GM21360 (cell line): ENCODE results near the gene KIF6.

Experiments used
- ATAC-seq: cut with Tn5 transposase; IDR thresholded peaks from one replicate; pipeline ENCODE4 v1.9.1; 2021; ENCODE audit warnings: mild to moderate bottlenecking, moderate library complexity; ENCODE audit not compliant: unreplicated experiment

The KIF6 gene

GRCh38 chr6:39333644-39334438, 391.4 kb downstream of the KIF6 start:
- no peak for ATAC-seq

GRCh38 chr6:39330476-39330875, 394.7 kb downstream of the KIF6 start:
- no peak for ATAC-seq

GRCh38 chr6:39330057-39330456, 395.2 kb downstream of the KIF6 start:
- ATAC-seq: no peak

GRCh38 chr6:39328066-39328465, 397.1 kb downstream of the KIF6 start:
- ATAC-seq: no peak

GRCh38 chr6:39327507-39327906, 397.7 kb downstream of the KIF6 start:
- ATAC-seq: no peak

GRCh38 chr6:39322306-39322850, 402.8 kb downstream of the KIF6 start, which contains the start of gene KCNK16:
TSS of gene KCNK16 (minus strand) at chr6:39322702. CDS start at chr6:39322540, 162 bp downstream.
- no peak for ATAC-seq

- ATAC-seq: no peak
Observed at GRCh38 chr6:39321761-39322160, 403.4 kb downstream of the KIF6 start.

- ATAC-seq: no peak
Observed at GRCh38 chr6:39320363-39320984, 404.7 kb downstream of the KIF6 start.

- ATAC-seq: no peak
Observed at GRCh38 chr6:39319621-39320362, 405.4 kb downstream of the KIF6 start.

- ATAC-seq: no peak
Observed at GRCh38 chr6:39317256-39317655, 408.0 kb downstream of the KIF6 start.

GRCh38 chr6:39314273-39314795, 410.9 kb downstream of the KIF6 start, which contains the start of gene KCNK17:
TSS of gene KCNK17 (minus strand) at chr6:39314419. CDS start at chr6:39314320, 99 bp downstream.
- no peak for ATAC-seq

GRCh38 chr6:39313526-39314272, 411.5 kb downstream of the KIF6 start:
- ATAC-seq: no peak

- ATAC-seq: no peak
Observed at GRCh38 chr6:39312912-39313525, 412.2 kb downstream of the KIF6 start.

GRCh38 chr6:39310542-39310941, 414.7 kb downstream of the KIF6 start:
- no peak for ATAC-seq

- ATAC-seq: no peak
Observed at GRCh38 chr6:39309942-39310531, 415.2 kb downstream of the KIF6 start.

GRCh38 chr6:39307462-39307861, 417.7 kb downstream of the KIF6 start:
- ATAC-seq: no peak

- no peak for ATAC-seq
Observed at GRCh38 chr6:39304951-39305350, 420.3 kb downstream of the KIF6 start.

- no peak for ATAC-seq
Observed at GRCh38 chr6:39303425-39304153, 421.6 kb downstream of the KIF6 start.
